Adrenal gland (tissue), 12 donors: Measurements from ENCODE around the gene ST6GALNAC3. TPM values are rescaled to one million over a fixed set of nuclear protein-coding genes. Genes with fewer than 3 reads are reported as not detected.

Experiments used
- DNase-seq, 7 donors: peaks; one replicate each; pipeline ENCODE4 v3.0.0-alpha.2; 2019 to 2020
- H3K27ac ChIP-seq, 5 donors: fragments of 200-600 bp; sonication (generic) in 4 of 5; 1 replicate in 3 of 5; 2 replicates in 2 of 5; pipeline versions ENCODE4 v1.5.1 to v1.8.0; 2016 to 2020; ENCODE audit warnings: mild to moderate bottlenecking in 1 of 5
- H3K27me3 ChIP-seq: fragments of 200-600 bp; 2 replicates; pipeline ENCODE4 v1.8.0; 2021
- H3K36me3 ChIP-seq, 2 donors: fragments of 200-600 bp; replicated peaks in 1 of 2; 1 replicate in 1 of 2; 2 replicates in 1 of 2; pipeline versions ENCODE4 v1.5.1 to v1.8.0; 2018 to 2022
- H3K4me1 ChIP-seq, 2 donors: fragments of 200-600 bp; replicated peaks in 1 of 2; 1 replicate in 1 of 2; 2 replicates in 1 of 2; pipeline versions ENCODE4 v1.5.1 to v1.8.0; 2018 to 2021
- H3K4me3 ChIP-seq, 4 donors: fragments of 200-600 bp; sonication (generic) in 3 of 4; one replicate each; pipeline ENCODE4 v1.5.1; 2016 to 2018
- H3K9me3 ChIP-seq, 3 donors: fragments of 200-600 bp; sonication (generic) in 1 of 3; replicated peaks in 1 of 3; 1 replicate in 2 of 3; 2 replicates in 1 of 3; pipeline versions ENCODE4 v1.5.1 to v1.8.0; 2016 to 2021
- POLR2A ChIP-seq, 2 donors: fragments of 450-650 bp; IDR thresholded peaks; one replicate each; pipeline ENCODE4 v1.6.1; 2017; ENCODE audit warnings: antibody characterized with exemption in 2 of 2, mild to moderate bottlenecking in 2 of 2, moderate library complexity in 1 of 2
- WGBS, 4 donors: extraction: QIAGEN DNeasy Blood & Tissue Kit in 2 of 4; methylation state at CpG; one replicate each; pipeline versions ENCODE4 v1.1.5 to v1.1.7; 2013 to 2017; 5-methylcytosine and 5-hydroxymethylcytosine counted together
- intact Hi-C, 2 donors: fragments of 100-400 bp; cut with DNase I; formaldehyde crosslinking; loops; one replicate each; pipeline versions ENCODE4 v1.14.1 to v1.15.0; 2022 to 2023
- polyA plus RNA-seq, 3 donors: library from polyadenylated mRNA; stranded (reverse); fragments of 200-250 nt in 2 of 3; fragments of 350-450 nt in 1 of 3; fragmentation: Illumina TruSeq in 1 of 3; extraction: RNeasy Lipid Tissue Mini Kit (QIAGEN cat#74804) in 1 of 3; gene quantifications; one replicate each; pipeline ENCODE4 v1.2.3, GENCODE V29; 2013 to 2014
- total RNA-seq, 9 donors: library from RNA; depleted of rRNA in 4 of 9; stranded (reverse); fragments of >200 nt in 4 of 9; fragments of 120-200 nt in 1 of 9; fragmentation: NEBNext Ultra II Directional in 1 of 9; extraction: Animal tissue kit (Norgen Biotek cat#: 25700) in 1 of 9; gene quantifications; one replicate each; pipeline versions ENCODE4 v1.1.0 to v1.2.4, GENCODE V29; 2013 to 2023
- TF ChIP-seq, protein P1 (sequence below), 6 experiments: fragments of 450-650 bp in 4 of 6; fragments of 200-600 bp in 2 of 6; sonication (generic) in 1 of 6; IDR thresholded peaks; 1 replicate in 5 of 6; 2 replicates in 1 of 6; pipeline versions ENCODE4 v1.5.1 to v1.8.0; 2016 to 2021; ENCODE audit warnings: antibody characterized with exemption in 6 of 6, mild to moderate bottlenecking in 2 of 6, moderate library complexity in 1 of 6
- donor health status: healthy with polysubstance abuse.
- donor health status: Bipolar disorder and iron deficiency.
- donor health status: DM: yes; HTN: yes; CAD: no.
- donor health status: DM: no; HTN: no; CAD: no.
- donor health status: DM: no; HTN: no; CAD: no.
- donor health status: DM: yes; HTN: yes; CAD: no.

Gene ST6GALNAC3
- total and polyA plus RNA-seq, 12 donors: 1.4 to 11.5 (median 5.9) TPM

DNA sequence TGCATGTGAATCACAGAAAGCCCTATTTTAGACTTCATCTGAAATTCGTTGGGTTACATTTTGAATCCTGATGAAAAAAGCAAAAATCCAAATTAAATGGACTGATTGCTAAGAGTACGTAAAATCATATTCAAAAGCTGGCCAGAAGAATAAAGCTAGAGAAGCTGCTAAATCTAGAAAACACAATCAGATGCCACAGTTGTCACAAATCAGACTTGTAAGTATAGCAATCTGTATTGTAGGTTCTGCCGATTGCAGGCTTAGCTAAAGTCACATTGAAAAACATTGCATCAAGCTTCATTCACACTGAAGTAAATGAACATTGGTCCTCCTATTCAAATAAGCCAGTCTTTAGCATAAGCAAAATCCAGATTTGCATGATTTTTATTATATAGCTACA, 557.6 kb downstream of the ST6GALNAC3 start:
- no peaks in the 10 kb centered on the region for H3K4me1 ChIP-seq
- no peak for DNase-seq
- no peaks in the 10 kb centered on the region for H3K9me3 ChIP-seq
- H3K27me3 ChIP-seq: no peaks in the 10 kb centered on the region
- no peak for TF ChIP-seq POLR2A (IDR thresholded peaks at IDR 0.05)
- TF ChIP-seq, protein P1, sequence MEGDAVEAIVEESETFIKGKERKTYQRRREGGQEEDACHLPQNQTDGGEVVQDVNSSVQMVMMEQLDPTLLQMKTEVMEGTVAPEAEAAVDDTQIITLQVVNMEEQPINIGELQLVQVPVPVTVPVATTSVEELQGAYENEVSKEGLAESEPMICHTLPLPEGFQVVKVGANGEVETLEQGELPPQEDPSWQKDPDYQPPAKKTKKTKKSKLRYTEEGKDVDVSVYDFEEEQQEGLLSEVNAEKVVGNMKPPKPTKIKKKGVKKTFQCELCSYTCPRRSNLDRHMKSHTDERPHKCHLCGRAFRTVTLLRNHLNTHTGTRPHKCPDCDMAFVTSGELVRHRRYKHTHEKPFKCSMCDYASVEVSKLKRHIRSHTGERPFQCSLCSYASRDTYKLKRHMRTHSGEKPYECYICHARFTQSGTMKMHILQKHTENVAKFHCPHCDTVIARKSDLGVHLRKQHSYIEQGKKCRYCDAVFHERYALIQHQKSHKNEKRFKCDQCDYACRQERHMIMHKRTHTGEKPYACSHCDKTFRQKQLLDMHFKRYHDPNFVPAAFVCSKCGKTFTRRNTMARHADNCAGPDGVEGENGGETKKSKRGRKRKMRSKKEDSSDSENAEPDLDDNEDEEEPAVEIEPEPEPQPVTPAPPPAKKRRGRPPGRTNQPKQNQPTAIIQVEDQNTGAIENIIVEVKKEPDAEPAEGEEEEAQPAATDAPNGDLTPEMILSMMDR (IDR thresholded peaks at IDR 0.05): no peak
- intact Hi-C loops: no loop called here
- H3K4me3 ChIP-seq: no peak overlapping the region
- 85 to 90% (median 85%) methylated on average over 3 of the region's 3 CpGs for WGBS, 4 donors
- no peak overlapping the region for H3K27ac ChIP-seq
- no peaks in the 10 kb centered on the region for H3K36me3 ChIP-seq

DNA sequence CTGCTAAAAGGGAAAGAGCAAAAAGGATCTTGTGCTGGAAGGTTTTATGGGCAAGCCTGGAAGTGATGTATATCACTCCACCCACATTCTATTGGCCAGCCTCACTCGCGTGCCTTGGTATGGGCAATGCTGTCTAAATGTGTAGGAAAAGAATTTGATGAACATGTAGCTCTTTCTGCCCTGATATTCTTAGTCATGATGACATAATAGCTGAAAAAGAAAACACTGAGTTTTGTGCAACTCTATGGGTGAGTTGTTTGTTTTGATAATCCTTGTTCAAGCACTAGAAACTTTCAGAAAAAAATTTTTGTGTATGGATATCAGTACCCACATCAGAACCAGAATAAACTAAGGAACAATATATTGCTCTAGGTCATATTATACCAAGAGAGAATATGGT, 561.2 kb downstream of the ST6GALNAC3 start:
- H3K4me1 ChIP-seq: no peaks in the 10 kb centered on the region
- no peak overlapping the region for H3K27ac ChIP-seq
- 88 to 95% (median 94%) methylated on average over 2 of the region's 2 CpGs for WGBS, 4 donors
- H3K27me3 ChIP-seq: no peaks in the 10 kb centered on the region
- intact Hi-C loops: no loop called here
- TF ChIP-seq, protein P1 (IDR thresholded peaks at IDR 0.05): no peak
- no peak for TF ChIP-seq POLR2A (IDR thresholded peaks at IDR 0.05)
- no peaks in the 10 kb centered on the region for H3K36me3 ChIP-seq
- no peak overlapping the region for H3K4me3 ChIP-seq
- H3K9me3 ChIP-seq: no peaks in the 10 kb centered on the region
- no peak for DNase-seq

DNA sequence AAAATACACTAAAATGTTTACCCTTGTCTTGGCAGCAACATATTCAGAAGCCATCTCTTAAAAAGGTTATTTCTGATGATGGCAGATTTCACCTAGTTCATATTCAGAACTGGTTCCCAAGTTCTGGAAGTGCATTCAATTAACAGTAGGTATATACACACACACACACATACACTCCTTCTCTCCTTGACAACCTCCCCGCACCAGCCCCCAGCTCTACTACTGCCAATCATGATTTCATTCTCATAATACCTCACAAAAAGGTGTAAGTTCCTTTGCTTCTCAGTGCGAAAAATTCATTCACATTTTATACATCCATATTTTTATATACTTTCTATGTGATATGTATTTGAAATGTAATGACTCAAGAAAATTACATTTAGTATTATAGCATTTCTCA, 564.6 kb downstream of the ST6GALNAC3 start:
- Histone ChIP-seq H3K9me3 (no peaks in the 10 kb centered on the region), H3K27me3 (no peaks in the 10 kb centered on the region), H3K36me3 (no peaks in the 10 kb centered on the region), H3K4me1 (no peaks in the 10 kb centered on the region), H3K27ac (no peak overlapping the region), H3K4me3 (no peak overlapping the region)
- DNase-seq: no peak
- 87 to 96% (median 89%) methylated on average over 2 of the region's 2 CpGs for WGBS, 4 donors
- TF ChIP-seq, protein P1 (IDR thresholded peaks at IDR 0.05): no peak
- TF ChIP-seq POLR2A (IDR thresholded peaks at IDR 0.05): no peak
- intact Hi-C loops: no loop called here

DNA sequence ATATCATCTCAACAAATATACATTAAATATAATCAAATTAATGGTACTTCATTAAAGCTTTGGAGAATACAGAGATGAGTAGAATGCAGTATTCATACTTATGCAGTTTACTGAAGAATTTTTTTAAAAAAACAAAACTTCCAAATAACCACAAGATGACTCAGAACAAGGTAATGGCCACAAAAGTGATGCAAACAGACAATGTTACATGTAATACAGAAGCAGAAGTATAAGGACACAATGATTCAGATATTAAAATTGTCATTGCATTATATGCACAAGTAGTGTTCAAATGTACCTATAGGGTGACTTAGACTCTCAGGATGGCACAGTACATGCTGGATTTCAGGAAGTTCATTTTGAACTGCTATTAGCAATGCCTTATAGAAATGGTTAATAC, 565.5 kb downstream of the ST6GALNAC3 start:
- Histone ChIP-seq H3K27me3 (no peaks in the 10 kb centered on the region), H3K27ac (no peak overlapping the region), H3K36me3 (no peaks in the 10 kb centered on the region), H3K9me3 (no peaks in the 10 kb centered on the region), H3K4me3 (no peak overlapping the region), H3K4me1 (no peaks in the 10 kb centered on the region)
- DNase-seq: no peak
- TF ChIP-seq, protein P1 (IDR thresholded peaks at IDR 0.05): no peak
- TF ChIP-seq POLR2A (IDR thresholded peaks at IDR 0.05): no peak
- intact Hi-C loops: no loop called here
